Mesothelial cell of epicardium (in vitro differentiated cells): ENCODE data around the gene FSTL5. TPM values are rescaled to one million over a fixed set of nuclear protein-coding genes. Genes with fewer than 3 reads are reported as not detected.

ENCODE experiments used
- DNase-seq, 2 experiments: peaks; one replicate each; pipeline ENCODE4 v3.0.0; 2021; ENCODE audit warnings: low spot score in 2 of 2; ENCODE audit not compliant: unreplicated experiment in 2 of 2
- H3K27ac Mint-ChIP-seq: 2 replicates; pipeline ENCODE4 v1.8.0; 2021; ENCODE audit warnings: mixed read lengths
- H3K27me3 Mint-ChIP-seq: 2 replicates; pipeline ENCODE4 v1.8.0; 2021; ENCODE audit warnings: low read depth, mixed read lengths
- H3K36me3 Mint-ChIP-seq: 2 replicates; pipeline ENCODE4 v1.8.0; 2021; ENCODE audit warnings: mixed read lengths
- H3K4me1 Mint-ChIP-seq: 2 replicates; pipeline ENCODE4 v1.8.0; 2021; ENCODE audit warnings: mixed read lengths
- H3K4me3 Mint-ChIP-seq: 2 replicates; pipeline ENCODE4 v1.8.0; 2021; ENCODE audit warnings: mild to moderate bottlenecking, moderate library complexity, mixed read lengths
- H3K9me3 Mint-ChIP-seq: 2 replicates; pipeline ENCODE4 v1.8.0; 2021; ENCODE audit warnings: mixed read lengths
- CTCF ChIP-seq: fragments of 200-600 bp; sonication (generic); IDR thresholded peaks from one replicate; pipeline ENCODE4 v1.5.0; 2021; ENCODE audit warnings: antibody characterized with exemption; ENCODE audit not compliant: unreplicated experiment
- total RNA-seq: library from RNA; stranded (reverse); gene quantifications from 3 replicates; pipeline ENCODE4 v1.2.1, GENCODE V29; 2021

The FSTL5 gene
- total RNA-seq, 1 donor from 2014 or later: 0.04 TPM

GRCh38 chr4:161364681-161365080 lies 799.1 kb downstream of the FSTL5 start:
- Mint-ChIP-seq H3K27ac (no peak overlapping the region), H3K4me3 (no peak overlapping the region), H3K36me3 (no peaks in the 10 kb centered on the region), H3K4me1 (no peaks in the 10 kb centered on the region), H3K9me3 (peaks cover 4% of the 10 kb centered on the region), H3K27me3 (no peaks in the 10 kb centered on the region)
- no peak for DNase-seq
- TF ChIP-seq CTCF: no peak

GRCh38 chr4:161360982-161361381 lies 802.8 kb downstream of the FSTL5 start:
- Mint-ChIP-seq H3K4me1 (no peaks in the 10 kb centered on the region), H3K27ac (no peak overlapping the region), H3K36me3 (no peaks in the 10 kb centered on the region), H3K9me3 (peaks cover 4% of the 10 kb centered on the region), H3K4me3 (no peak overlapping the region), H3K27me3 (no peaks in the 10 kb centered on the region)
- TF ChIP-seq CTCF: no peak
- DNase-seq: no peak

GRCh38 chr4:161359491-161359890 lies 804.3 kb downstream of the FSTL5 start:
- Mint-ChIP-seq H3K36me3 (no peaks in the 10 kb centered on the region), H3K27ac (no peak overlapping the region), H3K27me3 (no peaks in the 10 kb centered on the region), H3K4me1 (no peaks in the 10 kb centered on the region), H3K4me3 (no peak overlapping the region), H3K9me3 (peaks cover 4% of the 10 kb centered on the region)
- DNase-seq: no peak
- no peak for TF ChIP-seq CTCF

GRCh38 chr4:161356351-161356750 lies 807.4 kb downstream of the FSTL5 start:
- no peak for DNase-seq
- TF ChIP-seq CTCF: no peak

GRCh38 chr4:161350946-161351345 lies 812.9 kb downstream of the FSTL5 start:
- no peak for DNase-seq
- H3K9me3 Mint-ChIP-seq: peaks cover 23% of the 10 kb centered on the region
- no peaks in the 10 kb centered on the region for H3K27me3 Mint-ChIP-seq
- H3K27ac Mint-ChIP-seq: no peak overlapping the region
- no peak for TF ChIP-seq CTCF
- no peaks in the 10 kb centered on the region for H3K4me1 Mint-ChIP-seq
- no peaks in the 10 kb centered on the region for H3K36me3 Mint-ChIP-seq
- no peak overlapping the region for H3K4me3 Mint-ChIP-seq

More at GRCh38 chr4:161356351-161356750, 807.4 kb downstream of the FSTL5 start:
- Mint-ChIP-seq H3K36me3 (no peaks in the 10 kb centered on the region), H3K4me1 (no peaks in the 10 kb centered on the region), H3K27ac (no peak overlapping the region), H3K4me3 (no peak overlapping the region), H3K9me3 (peaks cover 10% of the 10 kb centered on the region), H3K27me3 (no peaks in the 10 kb centered on the region)

- Mint-ChIP-seq H3K27me3 (no peaks in the 10 kb centered on the region), H3K4me1 (no peaks in the 10 kb centered on the region), H3K9me3 (peaks cover 18% of the 10 kb centered on the region), H3K27ac (no peak overlapping the region), H3K4me3 (no peak overlapping the region), H3K36me3 (no peaks in the 10 kb centered on the region)
- DNase-seq: no peak
- TF ChIP-seq CTCF: no peak
Measured at GRCh38 chr4:161345741-161346140, 818.1 kb downstream of the FSTL5 start.
